ENCODE results near the gene ANKRD12.

DNA sequence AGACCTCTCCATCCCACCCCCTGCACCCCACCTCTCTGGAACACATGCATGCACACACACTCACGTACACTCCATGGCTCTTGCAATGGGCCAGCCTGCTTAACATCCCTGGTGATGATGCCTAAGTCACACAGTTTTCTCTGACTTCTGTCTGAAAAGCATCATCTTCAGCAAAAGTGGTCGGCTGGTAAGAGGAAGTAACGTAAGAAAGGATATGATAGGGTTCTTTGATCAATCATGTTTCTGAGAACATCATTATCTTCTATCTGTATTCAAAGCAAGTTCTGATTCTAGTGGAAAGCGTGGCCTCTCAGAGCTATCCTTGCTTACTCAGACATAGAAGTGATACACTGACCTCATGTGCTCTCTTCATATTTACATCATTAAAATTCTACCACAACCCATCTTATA, 45.5 kb upstream of the ANKRD12 start:
- TF ChIP-seq, protein P1, sequence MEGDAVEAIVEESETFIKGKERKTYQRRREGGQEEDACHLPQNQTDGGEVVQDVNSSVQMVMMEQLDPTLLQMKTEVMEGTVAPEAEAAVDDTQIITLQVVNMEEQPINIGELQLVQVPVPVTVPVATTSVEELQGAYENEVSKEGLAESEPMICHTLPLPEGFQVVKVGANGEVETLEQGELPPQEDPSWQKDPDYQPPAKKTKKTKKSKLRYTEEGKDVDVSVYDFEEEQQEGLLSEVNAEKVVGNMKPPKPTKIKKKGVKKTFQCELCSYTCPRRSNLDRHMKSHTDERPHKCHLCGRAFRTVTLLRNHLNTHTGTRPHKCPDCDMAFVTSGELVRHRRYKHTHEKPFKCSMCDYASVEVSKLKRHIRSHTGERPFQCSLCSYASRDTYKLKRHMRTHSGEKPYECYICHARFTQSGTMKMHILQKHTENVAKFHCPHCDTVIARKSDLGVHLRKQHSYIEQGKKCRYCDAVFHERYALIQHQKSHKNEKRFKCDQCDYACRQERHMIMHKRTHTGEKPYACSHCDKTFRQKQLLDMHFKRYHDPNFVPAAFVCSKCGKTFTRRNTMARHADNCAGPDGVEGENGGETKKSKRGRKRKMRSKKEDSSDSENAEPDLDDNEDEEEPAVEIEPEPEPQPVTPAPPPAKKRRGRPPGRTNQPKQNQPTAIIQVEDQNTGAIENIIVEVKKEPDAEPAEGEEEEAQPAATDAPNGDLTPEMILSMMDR (IDR thresholded peaks at IDR 0.05; ENCODE audit: low read length): no peak
- TF ChIP-seq EZH2 (IDR thresholded peaks at IDR 0.05; ENCODE audit: borderline replicate concordance, low read length): no peak

All from OCI-LY1 (cell line).